ENCODE results near the gene CHCHD10.

- TF ChIP-seq, protein P1, sequence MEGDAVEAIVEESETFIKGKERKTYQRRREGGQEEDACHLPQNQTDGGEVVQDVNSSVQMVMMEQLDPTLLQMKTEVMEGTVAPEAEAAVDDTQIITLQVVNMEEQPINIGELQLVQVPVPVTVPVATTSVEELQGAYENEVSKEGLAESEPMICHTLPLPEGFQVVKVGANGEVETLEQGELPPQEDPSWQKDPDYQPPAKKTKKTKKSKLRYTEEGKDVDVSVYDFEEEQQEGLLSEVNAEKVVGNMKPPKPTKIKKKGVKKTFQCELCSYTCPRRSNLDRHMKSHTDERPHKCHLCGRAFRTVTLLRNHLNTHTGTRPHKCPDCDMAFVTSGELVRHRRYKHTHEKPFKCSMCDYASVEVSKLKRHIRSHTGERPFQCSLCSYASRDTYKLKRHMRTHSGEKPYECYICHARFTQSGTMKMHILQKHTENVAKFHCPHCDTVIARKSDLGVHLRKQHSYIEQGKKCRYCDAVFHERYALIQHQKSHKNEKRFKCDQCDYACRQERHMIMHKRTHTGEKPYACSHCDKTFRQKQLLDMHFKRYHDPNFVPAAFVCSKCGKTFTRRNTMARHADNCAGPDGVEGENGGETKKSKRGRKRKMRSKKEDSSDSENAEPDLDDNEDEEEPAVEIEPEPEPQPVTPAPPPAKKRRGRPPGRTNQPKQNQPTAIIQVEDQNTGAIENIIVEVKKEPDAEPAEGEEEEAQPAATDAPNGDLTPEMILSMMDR (IDR thresholded peaks at IDR 0.05) = no peak
- TF ChIP-seq POLR2A (IDR thresholded peaks at IDR 0.05) = no peak
Measured at GRCh38 chr22:23817146-23817545, 49.4 kb upstream of the CHCHD10 start.

All from upper lobe of left lung (tissue), 4 donors.